Fibroblast of lung (primary cell): Measurements from ENCODE around the gene CAMTA1.

Source experiments
- CTCF ChIP-seq, 2 donors: IDR thresholded peaks in 1 of 2; conservative IDR thresholded peaks in 1 of 2; 1 replicate in 1 of 2; 2 replicates in 1 of 2; pipeline ENCODE4 v1.5.1; 2011 to 2012; ENCODE audit warnings: low read length in 2 of 2, control low read depth in 1 of 2, inconsistent platforms in 1 of 2, low read depth in 1 of 2, mild to moderate bottlenecking in 1 of 2
- EZH2 ChIP-seq: IDR thresholded peaks from 2 replicates; pipeline ENCODE4 v1.5.1; 2012; ENCODE audit warnings: low read length, control low read depth, mild to moderate bottlenecking; ENCODE audit errors: missing control alignments

GRCh38 chr1:6930732-6931300, 145.6 kb downstream of the CAMTA1 start:
- no peak for TF ChIP-seq CTCF (conservative IDR thresholded peaks at IDR 0.05 in 1 of 2, IDR thresholded peaks at IDR 0.05 in 1 of 2; ENCODE audit: low read depth in 1 of 2, low read length in 2 of 2)
- TF ChIP-seq EZH2, result no peak
